Left ventricle myocardium superior (tissue), 1 donor: Measurements from ENCODE around the gene PTPN2. TPM values are rescaled to one million over a fixed set of nuclear protein-coding genes. Genes with fewer than 3 reads are reported as not detected.

ENCODE experiments used
- ATAC-seq: fragments of 200-7000 bp; cut with Tn5 transposase; one replicate; pipeline ENCODE4 v1.9.1; 2020; ENCODE audit warnings: mild to moderate bottlenecking, moderate library complexity
- DNase-seq: peaks from one replicate; pipeline ENCODE4 v3.0.0-alpha.2; 2020
- intact Hi-C: fragments of 100-400 bp; cut with micrococcal nuclease; formaldehyde crosslinking; loops from one replicate; pipeline ENCODE4 v1.11.0; 2022
- total RNA-seq: library from RNA; stranded (reverse); fragmentation: NEBNext Ultra II Directional; extraction: Animal tissue kit (Norgen Biotek cat#: 25700); gene quantifications from one replicate; pipeline ENCODE4 v1.2.1, GENCODE V29; 2021
- donor health status: DM: no; HTN: yes; CAD: no; lungs with severe emphysema.

The PTPN2 gene
- total RNA-seq, 1 donor from 2014 or later: 11.7 TPM

- ATAC-seq (no peak), DNase-seq (no peak)
- intact Hi-C loops: no loop called here
These were observed 20.3 kb downstream of the PTPN2 start for GRCh38 chr18:12863687-12864216.

GRCh38 chr18:12862874-12863482 lies 21.1 kb downstream of the PTPN2 start:
- ATAC-seq: no peak
- intact Hi-C loops: no loop called here
- no peak for DNase-seq

GRCh38 chr18:12862467-12862866 lies 21.6 kb downstream of the PTPN2 start:
- intact Hi-C loops: no loop called here
- no peak for ATAC-seq
- DNase-seq: no peak

- ATAC-seq (peak; percentile 39), DNase-seq (no peak)
- intact Hi-C loops: no loop called here
These were observed 22.4 kb downstream of the PTPN2 start for GRCh38 chr18:12861637-12862036.

GRCh38 chr18:12860530-12860929 lies 23.5 kb downstream of the PTPN2 start:
- intact Hi-C loops: no loop called here
- ATAC-seq: no peak

GRCh38 chr18:12858991-12859390 lies 25.0 kb downstream of the PTPN2 start:
- no peak for ATAC-seq
- intact Hi-C loops: no loop called here
- no peak for DNase-seq

More at GRCh38 chr18:12860530-12860929, 23.5 kb downstream of the PTPN2 start:
- no peak for DNase-seq

GRCh38 chr18:12857991-12858544 lies 26.0 kb downstream of the PTPN2 start:
- intact Hi-C loops: no loop called here
- ATAC-seq (no peak), DNase-seq (no peak)

GRCh38 chr18:12857215-12857905 lies 26.7 kb downstream of the PTPN2 start:
- ATAC-seq: no peak
- intact Hi-C loops: no loop called here
- no peak for DNase-seq

- DNase-seq (no peak), ATAC-seq (no peak)
- intact Hi-C loops: no loop called here
These were observed 28.1 kb downstream of the PTPN2 start for GRCh38 chr18:12855916-12856315.

- DNase-seq (no peak), ATAC-seq (no peak)
- intact Hi-C loops: no loop called here
These were observed 31.3 kb downstream of the PTPN2 start for GRCh38 chr18:12852566-12853315.

GRCh38 chr18:12851716-12852115 lies 32.3 kb downstream of the PTPN2 start:
- no peak for ATAC-seq
- intact Hi-C loops: no loop called here
- no peak for DNase-seq

GRCh38 chr18:12849548-12849947 lies 34.5 kb downstream of the PTPN2 start:
- intact Hi-C loops: no loop called here
- ATAC-seq (no peak), DNase-seq (no peak)

GRCh38 chr18:12848405-12848804 lies 35.6 kb downstream of the PTPN2 start:
- DNase-seq (no peak), ATAC-seq (no peak)
- intact Hi-C loops: no loop called here

GRCh38 chr18:12844391-12844790 lies 39.6 kb downstream of the PTPN2 start:
- ATAC-seq: no peak
- intact Hi-C loops: no loop called here

GRCh38 chr18:12843420-12844350 lies 40.4 kb downstream of the PTPN2 start:
- ATAC-seq (no peak), DNase-seq (no peak)
- intact Hi-C loops: no loop called here

More at GRCh38 chr18:12844391-12844790, 39.6 kb downstream of the PTPN2 start:
- no peak for DNase-seq

- intact Hi-C loops: no loop called here
- DNase-seq: no peak
- no peak for ATAC-seq
These were observed 41.3 kb downstream of the PTPN2 start for GRCh38 chr18:12842459-12843380.

GRCh38 chr18:12841070-12841469 lies 43.0 kb downstream of the PTPN2 start:
- ATAC-seq (no peak), DNase-seq (no peak)
- intact Hi-C loops: no loop called here

GRCh38 chr18:12840382-12840781 lies 43.7 kb downstream of the PTPN2 start:
- intact Hi-C loops: no loop called here
- ATAC-seq: no peak
- no peak for DNase-seq
